Muscle layer of colon (tissue), 2 donors: ENCODE data around the gene SPP2.

ENCODE experiments used
- H3K27ac ChIP-seq: one replicate; pipeline ENCODE4 v1.7.0; 2013; ENCODE audit warnings: low read depth, mild to moderate bottlenecking, low read length, moderate library complexity
- H3K27me3 ChIP-seq, 2 donors: one replicate each; pipeline ENCODE4 v1.7.0; 2013; ENCODE audit warnings: low read length in 2 of 2, mild to moderate bottlenecking in 2 of 2; ENCODE audit not compliant: insufficient read depth in 2 of 2, control insufficient read depth in 1 of 2
- H3K36me3 ChIP-seq: one replicate; pipeline ENCODE4 v1.7.0; 2013; ENCODE audit warnings: mild to moderate bottlenecking, low read length; ENCODE audit not compliant: insufficient read depth
- H3K4me1 ChIP-seq: one replicate; pipeline ENCODE4 v1.7.0; 2013; ENCODE audit warnings: mild to moderate bottlenecking, low read length; ENCODE audit not compliant: insufficient read depth
- H3K4me3 ChIP-seq, 2 donors: one replicate each; pipeline ENCODE4 v1.7.0; 2013; ENCODE audit warnings: low read length in 2 of 2, low read depth in 1 of 2, mild to moderate bottlenecking in 1 of 2, moderate library complexity in 1 of 2
- H3K9ac ChIP-seq: one replicate; pipeline ENCODE4 v1.7.0; 2013; ENCODE audit warnings: low read length
- H3K9me3 ChIP-seq: one replicate; pipeline ENCODE4 v1.7.0; 2013; ENCODE audit warnings: mild to moderate bottlenecking, low read length
- donor health status: abdominal sarcoma.
- donor health status: Adenocarcinoma of cecum.

The SPP2 gene

GRCh38 chr2:234074751-234075517 lies 24.4 kb downstream of the SPP2 start:
- Histone ChIP-seq H3K9ac (no peak overlapping the region), H3K4me3 (no peak overlapping the region), H3K27ac (no peak overlapping the region), H3K27me3 (no peaks in the 10 kb centered on the region), H3K4me1 (no peaks in the 10 kb centered on the region), H3K9me3 (no peaks in the 10 kb centered on the region), H3K36me3 (no peaks in the 10 kb centered on the region)

- H3K4me3 ChIP-seq: no peak overlapping the region
- H3K27me3 ChIP-seq: no peaks in the 10 kb centered on the region
- no peak overlapping the region for H3K27ac ChIP-seq
- H3K4me1 ChIP-seq: no peaks in the 10 kb centered on the region
- H3K9me3 ChIP-seq: no peaks in the 10 kb centered on the region
- H3K9ac ChIP-seq: no peak overlapping the region
- no peaks in the 10 kb centered on the region for H3K36me3 ChIP-seq
Observed at GRCh38 chr2:234075518-234075915, 25.0 kb downstream of the SPP2 start.

GRCh38 chr2:234075947-234076346 lies 25.4 kb downstream of the SPP2 start:
- Histone ChIP-seq H3K27me3 (no peaks in the 10 kb centered on the region), H3K4me3 (no peak overlapping the region), H3K27ac (no peak overlapping the region), H3K9me3 (no peaks in the 10 kb centered on the region), H3K9ac (no peak overlapping the region), H3K4me1 (no peaks in the 10 kb centered on the region), H3K36me3 (no peaks in the 10 kb centered on the region)

GRCh38 chr2:234076451-234076850 lies 25.9 kb downstream of the SPP2 start:
- no peaks in the 10 kb centered on the region for H3K4me1 ChIP-seq

GRCh38 chr2:234078129-234078528 lies 27.6 kb downstream of the SPP2 start:
- Histone ChIP-seq H3K9me3 (no peaks in the 10 kb centered on the region), H3K36me3 (no peaks in the 10 kb centered on the region), H3K27ac (no peak overlapping the region), H3K27me3 (no peaks in the 10 kb centered on the region), H3K4me3 (no peak overlapping the region), H3K4me1 (no peaks in the 10 kb centered on the region), H3K9ac (no peak overlapping the region)

More at GRCh38 chr2:234076451-234076850, 25.9 kb downstream of the SPP2 start:
- Histone ChIP-seq H3K27me3 (no peaks in the 10 kb centered on the region), H3K4me3 (no peak overlapping the region), H3K36me3 (no peaks in the 10 kb centered on the region), H3K9me3 (no peaks in the 10 kb centered on the region), H3K27ac (no peak overlapping the region), H3K9ac (no peak overlapping the region)

GRCh38 chr2:234081970-234082822 lies 31.7 kb downstream of the SPP2 start:
- Histone ChIP-seq H3K36me3 (no peaks in the 10 kb centered on the region), H3K4me1 (no peaks in the 10 kb centered on the region), H3K9ac (no peak overlapping the region), H3K9me3 (no peaks in the 10 kb centered on the region), H3K27me3 (no peaks in the 10 kb centered on the region), H3K4me3 (no peak overlapping the region), H3K27ac (no peak overlapping the region)

GRCh38 chr2:234083572-234084348 lies 33.3 kb downstream of the SPP2 start:
- Histone ChIP-seq H3K27ac (no peak overlapping the region), H3K36me3 (no peaks in the 10 kb centered on the region), H3K4me1 (no peaks in the 10 kb centered on the region), H3K27me3 (no peaks in the 10 kb centered on the region), H3K9me3 (no peaks in the 10 kb centered on the region), H3K9ac (no peak overlapping the region), H3K4me3 (no peak overlapping the region)

GRCh38 chr2:234091432-234091879 lies 41.0 kb downstream of the SPP2 start:
- no peak overlapping the region for H3K27ac ChIP-seq
- no peak overlapping the region for H3K4me3 ChIP-seq
- no peaks in the 10 kb centered on the region for H3K36me3 ChIP-seq
- H3K4me1 ChIP-seq: no peaks in the 10 kb centered on the region
- H3K27me3 ChIP-seq: no peaks in the 10 kb centered on the region
- H3K9ac ChIP-seq: no peak overlapping the region
- no peaks in the 10 kb centered on the region for H3K9me3 ChIP-seq

- H3K27ac ChIP-seq: no peak overlapping the region
- H3K36me3 ChIP-seq: no peaks in the 10 kb centered on the region
- no peaks in the 10 kb centered on the region for H3K27me3 ChIP-seq
- no peak overlapping the region for H3K4me3 ChIP-seq
- no peaks in the 10 kb centered on the region for H3K9me3 ChIP-seq
- H3K4me1 ChIP-seq: no peaks in the 10 kb centered on the region
- no peak overlapping the region for H3K9ac ChIP-seq
Observed at GRCh38 chr2:234091883-234092282, 41.4 kb downstream of the SPP2 start.

GRCh38 chr2:234092344-234092743 lies 41.8 kb downstream of the SPP2 start:
- H3K9me3 ChIP-seq: no peaks in the 10 kb centered on the region
- H3K36me3 ChIP-seq: no peaks in the 10 kb centered on the region
- no peak overlapping the region for H3K9ac ChIP-seq
- no peak overlapping the region for H3K27ac ChIP-seq
- H3K4me1 ChIP-seq: no peaks in the 10 kb centered on the region
- no peaks in the 10 kb centered on the region for H3K27me3 ChIP-seq
- H3K4me3 ChIP-seq: no peak overlapping the region

- Histone ChIP-seq H3K4me3 (no peak overlapping the region), H3K9me3 (no peaks in the 10 kb centered on the region), H3K27me3 (no peaks in the 10 kb centered on the region), H3K36me3 (no peaks in the 10 kb centered on the region), H3K4me1 (no peaks in the 10 kb centered on the region), H3K9ac (no peak overlapping the region), H3K27ac (no peak overlapping the region)
Observed at GRCh38 chr2:234095301-234095700, 44.8 kb downstream of the SPP2 start.
